Embryonic facial prominence (tissue), 1 donor: ENCODE data around the gene PAPOLG.
A peak's percentile ranks its signal among the peaks of the same experiment; 100 is the strongest.

Experiments
- DNase-seq: peaks from one replicate; pipeline ENCODE4 v3.0.0-alpha.2; 2016; ENCODE audit errors: extremely low spot score

PAPOLG gene

DNA sequence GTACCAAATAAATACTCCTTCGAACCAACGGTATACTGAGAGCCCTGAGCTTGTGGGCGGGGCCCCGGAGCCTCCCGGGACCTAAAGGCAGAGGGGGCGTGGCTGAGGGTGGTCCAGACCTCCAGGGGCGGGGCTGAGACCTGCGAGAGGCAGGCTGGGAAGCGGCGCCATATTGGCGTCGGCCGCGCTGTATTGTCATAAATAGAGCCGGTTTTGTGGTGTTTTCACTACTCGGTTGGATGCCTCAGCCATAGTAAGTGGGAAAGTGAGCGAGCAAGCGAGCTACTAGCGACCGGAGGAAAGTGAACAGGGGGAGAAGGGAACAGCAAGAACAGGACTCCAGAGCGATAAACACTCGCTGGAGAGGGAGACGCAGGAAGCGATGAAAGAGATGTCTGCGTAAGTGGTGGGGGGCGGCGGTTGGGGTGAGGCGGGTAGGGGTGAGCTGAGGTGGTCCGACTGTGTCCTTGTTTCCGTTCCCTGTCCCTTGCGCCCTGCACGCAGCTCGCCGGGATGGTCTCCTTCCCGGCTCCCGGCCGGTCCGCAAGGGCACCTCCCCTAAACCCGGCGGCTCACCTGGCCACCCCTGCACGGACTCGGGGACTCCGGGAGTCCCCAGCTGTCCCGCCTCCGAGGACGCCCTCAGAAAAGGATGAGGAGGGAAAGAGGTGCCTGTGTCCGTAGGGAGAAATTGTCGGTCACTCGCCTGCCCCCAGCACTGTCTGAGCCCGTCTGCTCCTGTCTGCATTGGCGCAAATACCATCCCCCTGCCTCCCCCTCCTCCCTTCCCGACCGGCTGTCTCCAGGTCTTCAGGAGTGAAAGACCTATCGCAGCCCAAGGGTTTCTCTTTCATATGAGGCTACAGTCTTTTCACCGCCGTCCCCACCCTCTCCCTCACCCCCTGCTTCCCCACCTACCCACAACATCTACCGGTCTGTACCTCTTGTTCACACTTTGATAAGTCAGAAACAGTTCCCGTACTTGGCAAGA, at the start of gene PAPOLG:
PAPOLG (plus strand) TSS at position 172 of the 991 bp plus-strand sequence; CDS start at position 383, 211 bp downstream.
- peak; percentile 81 for DNase-seq

DNA sequence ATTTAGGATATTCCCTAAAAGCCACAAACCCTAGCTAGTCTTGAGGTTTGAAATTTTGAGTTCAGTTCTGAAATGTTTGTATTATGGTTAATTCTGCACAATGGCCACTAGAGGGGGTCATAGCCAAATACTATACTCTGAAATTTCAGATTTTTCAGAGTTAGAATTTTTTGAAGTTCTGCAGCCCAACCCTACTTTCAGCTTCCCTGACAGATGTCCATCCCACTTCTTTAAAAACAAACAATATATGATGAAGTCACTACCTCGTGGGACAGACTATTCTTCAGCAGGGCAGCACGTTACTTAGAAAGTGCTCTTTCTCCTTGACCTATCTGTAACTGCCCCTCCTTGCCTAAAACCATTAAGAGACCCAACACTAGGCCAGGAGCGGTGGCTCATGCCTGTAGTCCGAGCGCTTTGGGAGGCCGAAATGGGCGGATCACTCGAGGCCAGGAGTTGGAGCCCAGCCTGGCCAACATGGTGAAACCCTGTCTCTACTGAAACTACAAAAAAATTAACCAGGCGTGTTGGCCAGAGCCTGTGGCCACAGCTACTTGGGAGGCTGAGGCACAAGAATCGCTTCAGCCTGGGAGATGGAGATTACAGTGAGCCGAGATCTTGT, 48.2 kb upstream of the PAPOLG start:
- DNase-seq: peak; percentile 13

DNA sequence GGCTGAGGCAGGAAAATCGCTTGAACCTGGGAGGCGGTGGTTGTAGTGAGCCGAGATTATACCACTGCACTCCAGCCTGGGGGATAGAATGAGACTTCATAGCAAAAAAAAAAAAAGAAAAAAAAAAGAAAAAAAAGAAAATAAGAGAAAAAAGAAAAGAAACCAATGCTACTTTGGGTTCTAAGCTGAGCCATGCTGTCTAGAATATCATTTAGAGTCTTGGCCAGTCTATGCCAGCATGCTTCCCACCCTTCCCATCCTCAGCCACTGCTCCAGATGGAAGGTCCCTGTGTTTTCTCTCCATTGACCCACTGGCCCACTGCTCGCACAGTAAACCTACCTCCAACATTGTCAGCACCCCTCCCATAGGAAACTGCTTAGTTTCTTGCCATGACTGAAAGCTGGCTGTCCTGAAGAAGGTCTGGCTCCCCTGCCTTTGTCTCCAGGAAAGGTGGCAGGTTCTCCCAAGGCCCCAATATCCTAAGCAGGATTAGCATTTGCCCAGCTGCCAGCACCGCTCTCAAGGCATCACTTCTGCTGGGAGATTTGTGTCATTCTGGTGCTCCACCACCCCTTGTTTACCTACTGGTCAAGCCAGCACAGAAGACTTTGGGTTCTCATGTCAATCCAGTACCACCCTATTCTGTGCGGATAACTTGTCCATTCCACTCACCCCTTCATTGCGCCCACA, 47.3 kb upstream of the PAPOLG start:
- DNase-seq: no peak

DNA sequence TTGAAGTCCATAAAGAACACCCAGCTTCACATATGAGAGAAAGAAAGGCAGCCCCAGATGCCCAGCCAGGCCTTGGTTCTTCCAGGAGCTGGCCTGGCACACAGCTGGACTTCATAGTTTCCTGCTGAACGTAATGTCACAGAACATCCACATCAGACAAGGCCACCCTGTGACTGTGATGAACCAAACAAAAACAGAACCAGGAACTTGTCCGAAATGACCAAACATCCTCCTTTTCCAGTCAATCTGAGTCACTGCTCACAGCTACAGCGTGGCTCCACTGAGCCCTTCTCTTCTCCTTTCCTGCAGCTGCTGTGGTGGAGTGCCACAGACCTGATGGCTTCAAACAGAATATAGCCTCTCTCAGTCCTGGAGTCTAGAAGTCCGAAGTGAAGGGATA, 45.4 kb upstream of the PAPOLG start:
- DNase-seq: no peak

DNA sequence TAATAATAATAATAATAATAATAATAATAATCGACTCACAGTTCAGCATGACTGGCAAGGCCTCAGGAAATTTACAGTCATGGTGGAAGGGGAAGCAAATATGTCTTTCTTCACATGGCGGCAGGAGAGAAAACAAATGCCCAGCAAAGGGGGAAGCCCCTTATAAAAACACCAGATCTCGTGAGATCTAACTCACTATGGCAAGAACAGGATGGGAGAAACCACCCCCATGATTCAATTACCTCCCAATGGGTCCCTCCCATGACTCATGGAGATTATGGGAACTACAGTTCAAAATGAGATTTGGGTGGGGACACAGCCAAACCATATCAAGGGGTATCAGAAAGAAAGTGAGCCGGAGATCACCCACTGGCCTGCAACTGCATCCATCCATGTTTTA, 40.5 kb upstream of the PAPOLG start:
- no peak for DNase-seq

DNA sequence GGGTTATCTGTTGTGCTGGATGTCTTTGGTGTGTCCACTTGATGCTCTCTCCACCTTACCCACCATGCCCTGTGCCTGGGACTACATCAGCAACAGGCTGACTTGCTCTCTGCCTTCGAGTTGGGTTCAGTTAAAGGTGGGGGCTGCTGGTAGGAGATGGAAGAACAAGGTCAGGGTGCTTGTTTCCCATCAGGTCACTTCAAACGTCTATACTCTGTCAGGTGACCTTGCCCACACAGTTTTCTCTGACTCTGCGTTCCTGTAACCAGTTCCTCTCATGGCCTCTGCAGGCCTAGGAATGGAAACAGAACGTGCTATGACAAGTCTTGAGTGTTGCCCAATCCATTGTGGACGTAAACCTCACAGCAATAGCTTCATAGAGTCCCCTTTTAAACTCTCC, 38.4 kb upstream of the PAPOLG start:
- no peak for DNase-seq

DNA sequence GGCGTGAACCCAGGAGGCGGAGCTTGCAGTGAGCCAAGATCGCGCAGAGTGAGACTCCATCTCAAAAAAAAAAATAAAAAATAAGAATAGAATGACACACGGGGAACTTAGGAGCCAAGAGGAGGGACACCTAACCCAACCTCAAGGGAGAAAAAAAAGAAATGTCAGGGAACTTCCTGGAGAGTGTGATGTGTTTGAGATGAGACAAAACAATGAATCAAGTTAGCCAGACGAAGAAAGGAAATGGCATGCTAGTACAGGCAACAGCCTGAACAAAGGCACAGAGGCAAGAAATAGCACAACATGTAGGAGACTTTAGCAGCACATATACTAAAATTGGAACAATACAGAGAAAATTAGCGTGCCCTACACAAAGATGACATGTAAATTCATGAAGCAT, 36.7 kb upstream of the PAPOLG start:
- DNase-seq: no peak

DNA sequence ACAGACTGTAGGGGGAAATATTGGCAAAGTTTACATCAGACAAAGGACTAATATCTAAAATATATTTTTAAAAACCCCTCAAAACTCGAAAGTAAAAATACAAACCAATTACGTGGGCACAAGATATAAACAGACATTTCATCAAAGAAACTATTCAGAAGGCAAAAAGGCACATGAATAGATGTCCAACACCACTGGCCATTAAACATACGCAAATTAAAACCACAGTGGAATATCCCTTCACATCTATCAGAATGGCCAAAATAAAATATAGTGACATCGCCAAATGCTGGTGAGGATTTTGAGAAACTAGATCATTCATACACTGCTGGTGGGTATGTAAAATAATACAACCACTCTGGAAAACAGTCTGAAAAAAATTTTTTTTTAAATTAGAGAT, 30.6 kb upstream of the PAPOLG start:
- no peak for DNase-seq

DNA sequence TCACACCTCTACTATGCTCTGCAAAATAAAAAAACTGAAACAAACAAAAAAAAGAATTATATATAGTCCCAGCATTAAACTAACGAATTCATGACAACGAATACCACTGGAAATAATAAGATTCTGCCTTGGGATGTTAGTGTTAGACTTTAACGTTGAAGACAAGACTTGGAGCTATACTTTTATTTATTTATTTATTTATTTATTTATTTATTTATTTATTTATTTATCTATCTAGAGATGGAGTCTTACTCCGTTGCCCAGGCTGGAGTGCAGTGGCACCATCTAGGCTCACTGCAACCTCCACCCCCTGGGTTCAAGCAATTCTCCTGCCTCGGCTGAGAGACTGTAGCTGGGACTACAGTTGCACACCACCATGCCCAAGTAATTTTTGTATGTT, 27.2 kb upstream of the PAPOLG start:
- no peak for DNase-seq

DNA sequence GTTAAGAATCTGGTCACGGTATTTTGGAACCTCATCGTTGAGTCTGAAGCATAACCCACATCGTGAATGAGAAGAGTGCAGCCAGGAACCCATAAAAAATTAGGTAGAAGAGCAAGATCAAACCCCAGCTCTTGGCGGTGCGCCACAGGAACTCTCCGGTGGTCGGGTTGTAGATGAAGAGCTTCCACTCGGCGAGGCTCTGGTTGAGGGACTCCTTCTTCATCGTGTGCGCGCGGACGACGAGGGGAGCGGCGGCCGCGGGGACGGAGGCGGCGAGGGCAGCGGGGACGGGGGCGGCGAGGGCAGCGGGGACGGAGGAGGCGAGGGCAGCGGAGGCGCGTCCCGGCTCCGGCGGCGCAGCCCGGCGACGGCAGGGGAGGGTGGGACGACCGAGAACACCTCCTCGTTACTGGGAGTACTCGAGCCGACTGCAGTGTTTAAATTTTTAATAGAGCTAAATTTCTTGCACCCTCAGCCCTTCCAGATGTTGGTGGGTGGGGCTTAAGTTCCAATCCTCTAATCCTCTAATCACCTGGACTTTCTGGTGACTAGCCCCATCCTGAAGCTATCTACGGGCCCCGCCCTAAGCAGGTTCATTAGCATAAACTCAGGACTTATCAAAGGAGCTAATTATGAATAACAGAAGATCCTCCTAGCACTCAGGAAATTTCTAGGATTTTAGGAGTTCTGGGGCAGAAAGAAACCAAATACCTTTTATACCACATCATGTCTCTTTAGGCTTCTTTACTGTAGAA, 20.4 kb upstream of the PAPOLG start:
- no peak for DNase-seq

DNA sequence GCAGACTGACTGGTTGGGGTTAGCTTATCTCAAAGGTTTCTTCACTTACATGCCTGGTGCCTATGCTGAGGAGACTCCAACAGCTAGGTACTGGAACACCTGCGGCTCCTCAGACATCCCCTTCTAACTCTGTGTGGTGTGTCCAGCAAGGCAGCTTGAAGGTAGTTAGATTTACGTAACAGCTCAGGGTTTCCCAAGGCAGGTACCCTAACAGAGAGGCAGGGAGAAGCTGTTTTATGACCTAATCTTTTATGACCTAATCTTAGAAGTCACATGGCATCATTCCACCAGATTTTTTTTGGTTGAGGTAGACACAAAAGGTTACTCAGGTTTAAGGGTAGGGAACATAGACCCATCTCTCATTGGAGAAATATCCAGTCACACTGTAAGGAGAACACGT, 17.4 kb upstream of the PAPOLG start:
- DNase-seq: no peak

DNA sequence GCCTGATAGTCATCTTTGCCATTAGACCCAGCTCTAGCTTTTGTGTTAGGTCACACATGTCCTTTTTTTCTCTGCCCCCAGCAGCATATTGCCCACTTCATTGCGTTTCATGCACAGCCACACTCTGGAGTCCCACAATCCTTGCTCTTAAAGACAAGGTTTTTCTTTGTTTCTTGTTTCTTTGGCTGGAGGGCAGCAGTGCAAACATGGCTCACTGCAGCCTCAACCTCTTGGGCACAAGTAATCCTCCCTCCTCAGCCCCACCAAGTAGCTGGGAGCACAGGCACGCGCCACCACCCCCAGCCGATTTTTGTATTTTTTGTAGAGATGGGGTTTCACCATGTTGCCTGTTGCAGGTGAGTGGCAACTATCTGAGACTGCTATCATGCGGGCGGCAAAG, 16.9 kb upstream of the PAPOLG start:
- no peak for DNase-seq

DNA sequence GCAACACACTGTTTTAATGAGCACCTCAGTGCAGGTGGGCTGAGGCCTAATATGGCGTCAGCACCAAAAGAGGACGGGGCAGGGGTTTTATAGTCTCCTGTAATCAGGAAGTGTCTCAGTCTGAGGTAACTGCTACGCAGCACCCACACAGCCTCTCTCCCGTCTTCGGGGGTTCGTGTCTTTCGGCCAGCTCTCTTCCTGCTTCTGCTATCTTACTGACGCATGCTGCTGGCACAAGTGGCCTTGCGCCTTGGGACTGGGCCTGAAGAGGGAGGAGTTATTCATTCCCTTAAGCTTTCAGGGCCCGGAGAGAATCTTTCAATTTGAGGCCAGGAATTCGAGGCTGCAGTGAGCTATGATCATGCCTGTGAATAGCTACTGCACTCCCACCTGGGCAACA, 14.5 kb upstream of the PAPOLG start:
- DNase-seq: no peak

DNA sequence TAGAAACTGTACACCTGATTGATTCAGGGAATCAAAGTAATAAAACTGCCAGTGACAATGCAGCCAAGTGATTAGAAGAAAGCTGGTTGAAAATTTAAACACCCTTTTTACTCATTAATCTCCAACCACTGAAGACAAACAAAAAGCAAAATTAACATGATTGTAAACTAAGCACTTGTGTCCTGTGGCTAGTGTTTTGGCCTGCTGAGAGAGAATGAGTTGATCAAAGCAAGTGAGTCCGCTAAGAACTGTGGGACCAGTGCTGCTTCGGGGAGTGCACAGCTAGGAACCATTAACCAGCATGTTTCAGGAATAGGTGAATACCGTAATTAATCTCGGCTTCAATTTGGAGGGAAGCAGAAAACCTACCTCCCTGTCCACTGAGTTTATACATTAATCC, 13.6 kb upstream of the PAPOLG start:
- no peak for DNase-seq

DNA sequence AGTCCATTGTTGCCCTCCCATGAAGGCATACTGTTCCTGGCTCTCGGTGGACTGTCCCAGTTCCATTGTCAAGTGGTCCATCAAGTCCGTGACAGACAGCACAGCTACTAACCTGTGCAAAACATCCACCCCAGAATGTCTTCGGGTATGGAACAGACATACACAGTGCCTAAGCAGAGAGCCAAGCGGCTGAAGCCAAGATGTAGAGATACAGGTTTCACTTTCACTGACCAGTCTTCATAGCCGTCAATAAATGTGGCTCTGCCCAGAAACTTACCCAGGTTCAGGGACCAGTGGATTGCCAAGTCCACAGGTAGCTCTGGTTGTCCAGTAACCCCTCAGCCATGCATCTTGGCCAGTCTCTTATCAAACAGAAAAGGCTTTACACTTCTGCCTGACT, 10.7 kb upstream of the PAPOLG start:
- DNase-seq: no peak

DNA sequence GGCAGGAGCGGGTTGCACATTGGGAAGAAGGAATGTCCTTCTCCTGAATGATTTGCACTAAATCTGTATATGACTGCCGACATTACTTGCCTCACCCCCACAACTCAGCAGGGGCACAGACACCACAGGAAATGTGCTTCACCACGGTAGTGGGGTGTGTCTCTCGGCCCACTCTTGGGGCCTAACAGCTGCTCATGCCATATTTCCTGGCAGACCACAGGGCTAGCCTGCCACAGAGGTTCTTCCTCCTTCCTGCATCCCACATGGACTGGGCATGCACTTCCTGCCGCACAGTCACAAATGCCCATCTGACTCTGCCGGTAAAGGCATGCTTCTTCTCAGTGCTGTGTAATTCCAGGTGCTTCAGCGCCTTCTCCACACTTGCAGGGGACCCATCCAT, 10.3 kb upstream of the PAPOLG start:
- no peak for DNase-seq

DNA sequence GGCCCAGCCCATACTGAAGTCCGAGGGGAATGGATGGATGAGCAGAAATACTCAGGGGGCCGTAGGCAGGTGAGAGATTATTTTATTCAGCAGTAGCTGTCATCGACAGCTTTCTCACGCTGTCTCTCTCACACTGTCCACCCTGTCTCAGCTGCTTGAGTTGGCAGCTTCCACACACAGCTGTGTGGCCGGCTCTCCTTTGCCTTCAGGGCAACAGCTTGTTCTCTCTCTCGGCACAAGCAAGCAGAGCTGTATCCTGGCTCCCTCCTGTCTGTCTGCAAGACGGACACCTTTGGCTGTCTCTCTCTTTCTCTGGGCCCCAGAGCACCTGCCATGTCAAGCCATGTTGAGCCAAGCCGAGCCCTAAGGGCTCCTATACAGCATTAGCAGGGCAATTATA, 9.8 kb upstream of the PAPOLG start:
- no peak for DNase-seq

DNA sequence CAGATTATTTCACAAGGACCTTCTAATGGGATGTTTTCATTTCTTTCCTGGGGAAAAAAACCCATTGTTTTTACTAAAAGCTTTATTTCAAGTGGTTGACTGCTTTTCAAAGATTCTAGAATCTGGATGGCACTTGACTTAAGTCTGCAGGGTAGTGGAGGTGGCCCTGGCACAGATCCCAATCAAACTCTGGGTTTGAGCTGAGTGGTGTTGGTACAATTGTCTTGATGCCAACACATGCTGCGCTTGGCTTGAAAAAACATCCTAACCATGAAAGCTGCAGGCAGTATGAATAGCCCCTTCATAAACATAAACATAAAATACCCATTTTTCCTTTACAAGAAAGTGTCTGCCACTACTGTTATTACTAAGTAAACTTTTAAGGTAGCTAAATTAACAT, 3.6 kb downstream of the PAPOLG start:
- no peak for DNase-seq

DNA sequence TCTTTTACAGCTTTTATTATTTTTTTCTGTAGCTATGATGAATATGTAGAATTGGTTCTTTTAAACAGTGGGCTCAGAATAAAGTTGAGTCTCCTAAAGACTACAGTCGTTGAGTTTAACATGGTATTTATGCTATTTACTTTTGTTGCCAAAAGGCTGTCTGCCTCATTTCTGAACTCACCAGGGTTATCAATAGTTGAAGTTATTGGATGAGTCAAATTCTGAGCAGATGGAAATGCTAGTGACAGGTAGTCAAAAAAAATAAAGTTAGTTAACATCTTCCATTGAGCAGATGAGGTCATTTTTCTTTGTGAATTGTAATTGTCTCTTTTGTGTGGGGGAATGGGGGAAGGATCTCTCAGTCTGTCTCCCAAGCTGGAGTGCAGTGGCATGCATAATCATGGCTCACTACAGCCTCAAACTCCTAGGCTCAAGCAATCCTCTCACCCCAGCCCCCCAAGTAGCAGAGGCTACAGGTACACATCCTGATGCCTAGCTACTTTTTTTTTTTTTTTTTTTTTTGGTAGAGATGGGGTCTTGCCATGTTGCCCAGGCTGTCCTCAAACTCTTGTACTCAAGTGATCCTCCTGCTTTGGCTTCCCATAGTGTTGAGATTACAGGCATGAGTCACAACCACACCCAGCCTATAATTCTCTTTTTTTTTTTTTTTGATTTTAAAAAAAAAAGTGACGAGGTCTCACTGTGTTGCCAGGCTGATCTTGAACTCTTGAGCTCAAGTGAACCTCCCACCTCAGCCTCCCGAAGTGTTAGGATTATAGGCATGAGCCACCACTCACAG, 8.9 kb downstream of the PAPOLG start:
- DNase-seq: no peak

DNA sequence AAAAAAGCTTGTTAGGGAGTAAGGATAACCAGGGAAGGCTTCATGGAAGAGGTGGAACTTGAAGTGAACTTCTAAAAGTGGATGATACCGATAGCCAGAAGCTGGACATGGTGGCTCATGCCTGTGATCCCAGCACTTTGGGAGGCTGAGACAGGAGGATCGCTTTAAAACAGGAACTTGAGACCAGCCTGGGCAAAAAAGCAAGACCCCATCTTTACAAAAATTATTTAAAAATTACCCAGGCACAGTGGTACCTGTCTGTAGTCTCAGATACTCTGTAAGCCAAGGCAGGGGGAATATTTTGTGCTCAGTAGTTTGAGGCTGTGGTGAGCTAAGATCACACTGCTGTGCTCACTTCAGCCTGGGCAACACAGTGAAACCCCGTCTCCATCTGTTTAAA, 10.2 kb downstream of the PAPOLG start:
- DNase-seq: no peak

DNA sequence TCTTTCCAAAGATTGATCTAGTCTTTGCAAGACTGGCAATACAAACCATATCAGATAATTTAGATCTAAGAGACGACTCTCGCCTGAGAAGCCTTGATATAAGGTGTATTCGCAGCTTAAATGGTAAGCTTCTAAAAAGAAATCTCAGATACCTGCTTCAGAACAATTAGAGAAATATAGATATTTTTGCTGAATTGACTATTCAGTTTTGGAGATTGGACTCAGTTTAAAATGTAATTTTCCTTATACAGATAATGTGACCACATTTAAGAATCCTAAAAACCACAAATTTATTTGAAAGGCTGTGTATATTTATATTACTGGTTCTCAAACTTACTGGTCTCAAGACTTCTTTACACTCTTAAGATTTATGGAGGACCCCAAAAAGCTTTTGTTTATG, 15.4 kb downstream of the PAPOLG start:
- DNase-seq: no peak
